ENCODE results near the gene NFE2L3.

GRCh38 chr7:26145238-26145637 is 6.8 kb upstream of the NFE2L3 start:
- TF ChIP-seq CTCF (IDR thresholded peaks at IDR 0.05; ENCODE audit: poor library complexity) (no peak), EZH2 (IDR thresholded peaks at IDR 0.05; ENCODE audit: borderline replicate concordance) (no peak)

All from hepatocyte (in vitro differentiated cells).